Tibial nerve (tissue), 4 donors: Measurements from ENCODE around the gene RBM47.

Experiments
- EP300 ChIP-seq, 2 donors: sonication (generic); formaldehyde crosslinking; IDR thresholded peaks; one replicate each; pipeline ENCODE4 v1.6.1; 2017; ENCODE audit warnings: antibody characterized with exemption in 2 of 2, mild to moderate bottlenecking in 1 of 2
- POLR2A ChIP-seq, 2 donors: fragments of 450-650 bp; IDR thresholded peaks; one replicate each; pipeline ENCODE4 v1.6.1; 2017; ENCODE audit warnings: antibody characterized with exemption in 2 of 2, mild to moderate bottlenecking in 2 of 2, moderate library complexity in 2 of 2
- TF ChIP-seq, protein P1 (sequence below), 5 experiments: fragments of 200-600 bp in 3 of 5; fragments of 450-650 bp in 2 of 5; sonication (generic) in 3 of 5; IDR thresholded peaks; one replicate each; pipeline ENCODE4 v1.5.1; 2016 to 2019; ENCODE audit warnings: antibody characterized with exemption in 5 of 5, mild to moderate bottlenecking in 3 of 5, moderate library complexity in 2 of 5

DNA sequence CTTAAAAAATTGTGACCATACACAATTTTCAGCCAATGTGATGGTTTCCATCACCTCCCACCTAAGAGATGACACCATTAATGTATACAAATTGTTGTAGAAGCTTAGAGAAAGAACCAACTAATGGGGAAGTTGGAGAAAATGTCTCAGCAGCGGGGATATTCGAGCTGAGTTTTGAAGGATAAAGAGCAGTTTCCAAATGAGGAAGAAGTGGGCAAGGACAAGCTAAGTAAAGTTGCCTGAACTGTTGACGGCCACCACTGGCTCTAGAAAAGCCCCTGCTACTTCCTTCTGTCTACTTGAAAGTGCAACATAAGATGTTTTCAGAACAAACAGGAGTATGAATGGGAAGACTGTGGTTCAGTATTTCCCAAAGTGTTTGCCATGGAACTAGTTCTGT lies 202.5 kb downstream of the RBM47 start:
- TF ChIP-seq, protein P1, sequence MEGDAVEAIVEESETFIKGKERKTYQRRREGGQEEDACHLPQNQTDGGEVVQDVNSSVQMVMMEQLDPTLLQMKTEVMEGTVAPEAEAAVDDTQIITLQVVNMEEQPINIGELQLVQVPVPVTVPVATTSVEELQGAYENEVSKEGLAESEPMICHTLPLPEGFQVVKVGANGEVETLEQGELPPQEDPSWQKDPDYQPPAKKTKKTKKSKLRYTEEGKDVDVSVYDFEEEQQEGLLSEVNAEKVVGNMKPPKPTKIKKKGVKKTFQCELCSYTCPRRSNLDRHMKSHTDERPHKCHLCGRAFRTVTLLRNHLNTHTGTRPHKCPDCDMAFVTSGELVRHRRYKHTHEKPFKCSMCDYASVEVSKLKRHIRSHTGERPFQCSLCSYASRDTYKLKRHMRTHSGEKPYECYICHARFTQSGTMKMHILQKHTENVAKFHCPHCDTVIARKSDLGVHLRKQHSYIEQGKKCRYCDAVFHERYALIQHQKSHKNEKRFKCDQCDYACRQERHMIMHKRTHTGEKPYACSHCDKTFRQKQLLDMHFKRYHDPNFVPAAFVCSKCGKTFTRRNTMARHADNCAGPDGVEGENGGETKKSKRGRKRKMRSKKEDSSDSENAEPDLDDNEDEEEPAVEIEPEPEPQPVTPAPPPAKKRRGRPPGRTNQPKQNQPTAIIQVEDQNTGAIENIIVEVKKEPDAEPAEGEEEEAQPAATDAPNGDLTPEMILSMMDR (IDR thresholded peaks at IDR 0.05): no peak
- TF ChIP-seq POLR2A (IDR thresholded peaks at IDR 0.05) (no peak), EP300 (IDR thresholded peaks at IDR 0.05) (no peak)
